COLO668 (cell line): ENCODE measurements around the gene BROX.
"Not testable (repeated sequence)": the region's sequence is repeated elsewhere in the genome, so short reads cannot be mapped to it uniquely, and the experiment has no call there.

Experiments
- DNase-seq: peaks from one replicate; lab custom pipeline; 2025; ENCODE audit not compliant: unreplicated experiment; lab: John Stamatoyannopoulos, UW

BROX gene

GRCh38 chr1:222712253-222713090 lies at the start of gene BROX, which contains the start of gene AIDA:
BROX (plus strand) TSS chr1:222712564; CDS start chr1:222715700, 3,136 bp downstream.
AIDA (minus strand) TSS chr1:222712491; CDS start chr1:222712317, 174 bp downstream.
- peak; percentile 94 for DNase-seq

GRCh38 chr1:222663431-222663934 lies 48.9 kb upstream of the BROX start:
- no peak for DNase-seq

GRCh38 chr1:222665964-222666363 lies 46.4 kb upstream of the BROX start:
- DNase-seq = no peak

GRCh38 chr1:222668184-222668583 lies 44.2 kb upstream of the BROX start:
- not testable (repeated sequence) for DNase-seq

- DNase-seq = not testable (repeated sequence)
Observed at GRCh38 chr1:222669107-222669506, 43.3 kb upstream of the BROX start.

GRCh38 chr1:222670110-222670509 lies 42.3 kb upstream of the BROX start:
- no peak for DNase-seq

GRCh38 chr1:222680080-222680479 lies 32.3 kb upstream of the BROX start:
- DNase-seq = no peak

- DNase-seq = no peak
Observed at GRCh38 chr1:222691016-222691415, 21.3 kb upstream of the BROX start.

GRCh38 chr1:222694927-222695326 lies 17.4 kb upstream of the BROX start:
- DNase-seq = no peak

- DNase-seq = no peak
Observed at GRCh38 chr1:222696741-222697140, 15.6 kb upstream of the BROX start.

- no peak for DNase-seq
Observed at GRCh38 chr1:222697203-222697602, 15.2 kb upstream of the BROX start.

- no peak for DNase-seq
Observed at GRCh38 chr1:222697826-222698225, 14.5 kb upstream of the BROX start.

GRCh38 chr1:222702210-222702609 lies 10.2 kb upstream of the BROX start:
- no peak for DNase-seq

GRCh38 chr1:222704260-222704659 lies 8.1 kb upstream of the BROX start:
- no peak for DNase-seq

- no peak for DNase-seq
Observed at GRCh38 chr1:222706815-222707214, 5.5 kb upstream of the BROX start.

- no peak for DNase-seq
Observed at GRCh38 chr1:222709700-222710153, 2.6 kb upstream of the BROX start.

GRCh38 chr1:222711319-222712252 lies 778 bp upstream of the BROX start:
- peak; percentile 54 for DNase-seq

- peak; percentile 97 for DNase-seq
Observed at GRCh38 chr1:222713091-222713961, 962 bp downstream of the BROX start.

- no peak for DNase-seq
Observed at GRCh38 chr1:222716393-222716792, 4.0 kb downstream of the BROX start.

- DNase-seq = no peak
Observed at GRCh38 chr1:222728746-222729145, 16.4 kb downstream of the BROX start.
